Endothelial cell of umbilical vein (primary cell): Measurements from ENCODE around the gene DMTF1. TPM values are rescaled to one million over a fixed set of nuclear protein-coding genes. Genes with fewer than 3 reads are reported as not detected.

Experiments
- BruUV-seq: library from RNA; stranded (reverse); fragments of 400-500 nt; replicated peaks from 2 replicates; lab custom pipeline; 2021; lab: Mats Ljungman, UMichigan
- CTCF ChIA-PET: fragments of 300-600, 350-600 bp; sonication (Branson Sonifier 250); formaldehyde crosslinking; loops from one replicate; lab custom pipeline; 2021; ENCODE audit warnings: antibody characterized with exemption, inconsistent platforms; lab: Charles Lee
- POLR2A ChIA-PET: fragments of 300-600, 350-600 bp; sonication (Branson Sonifier 250); formaldehyde crosslinking; loops from one replicate; lab custom pipeline; 2021; ENCODE audit warnings: antibody characterized with exemption, inconsistent platforms; lab: Charles Lee
- DNase-seq: peaks from one replicate; pipeline ENCODE4 v3.0.0-alpha.2; 2011; ENCODE audit warnings: low read depth, low spot score
- FAIRE-seq: peaks from 2 replicates; lab custom pipeline; 2011; peaks lifted over from hg19 to GRCh38; lab: Jason Lieb, UNC
- H2AFZ ChIP-seq: 2 replicates; pipeline ENCODE4 v1.6.0; 2012; ENCODE audit warnings: low read depth, low read length, control low read depth, inconsistent platforms
- H3K27ac ChIP-seq: 2 replicates; pipeline ENCODE4 v1.5.1; 2011; ENCODE audit warnings: low read depth, mild to moderate bottlenecking, control low read depth, low read length, moderate library complexity; ENCODE audit not compliant: insufficient read depth
- H3K27me3 ChIP-seq, 2 experiments: 2 replicates each; pipeline versions ENCODE4 v1.6.0 to v1.6.1; 2011; ENCODE audit warnings: low read length in 2 of 2, mixed read lengths in 1 of 2; ENCODE audit not compliant: control insufficient read depth in 2 of 2, insufficient read depth in 2 of 2
- H3K36me3 ChIP-seq, 2 experiments: 2 replicates in 1 of 2; 3 replicates in 1 of 2; pipeline ENCODE4 v1.5.1; 2011; ENCODE audit warnings: low read length in 2 of 2, mild to moderate bottlenecking in 1 of 2, moderate library complexity in 1 of 2; ENCODE audit not compliant: control insufficient read depth in 2 of 2, insufficient read depth in 2 of 2; ENCODE audit errors: extremely low read depth in 1 of 2
- H3K4me1 ChIP-seq: 3 replicates; pipeline ENCODE4 v1.5.1; 2011; ENCODE audit warnings: mild to moderate bottlenecking, low read length; ENCODE audit not compliant: control insufficient read depth, insufficient read depth; ENCODE audit errors: extremely low read depth
- H3K4me2 ChIP-seq: 2 replicates; pipeline ENCODE4 v1.6.1; 2011; ENCODE audit warnings: low read length, control low read depth, mixed read lengths; ENCODE audit not compliant: insufficient read depth
- H3K4me3 ChIP-seq, 3 experiments: fragments of 200-600 bp in 1 of 3; sonication (generic), shearing (Covaris generic) in 1 of 3; replicated peaks in 1 of 3; 2 replicates each; pipeline ENCODE4 v1.5.1; 2011 to 2016; ENCODE audit warnings: control low read depth in 3 of 3, low read length in 3 of 3, mild to moderate bottlenecking in 2 of 3, inconsistent platforms in 1 of 3, low read depth in 1 of 3, moderate library complexity in 1 of 3; ENCODE audit not compliant: insufficient read depth in 1 of 3
- H3K79me2 ChIP-seq: 2 replicates; pipeline ENCODE4 v1.6.0; 2012; ENCODE audit warnings: low read length, inconsistent platforms; ENCODE audit not compliant: control insufficient read depth, insufficient read depth
- H3K9ac ChIP-seq: replicated peaks from 2 replicates; pipeline ENCODE3; 2011; ENCODE audit warnings: low read length, control low read depth; ENCODE audit not compliant: insufficient read depth; ENCODE audit errors: extremely low read depth
- H3K9me1 ChIP-seq: replicated peaks from 3 replicates; pipeline ENCODE4 v1.6.0; 2011; ENCODE audit warnings: mild to moderate bottlenecking, low read length; ENCODE audit not compliant: control insufficient read depth, insufficient read depth; ENCODE audit errors: extremely low read depth
- H3K9me3 ChIP-seq: replicated peaks from 2 replicates; pipeline ENCODE4 v1.5.1; 2012; ENCODE audit warnings: low read length, inconsistent platforms; ENCODE audit not compliant: control insufficient read depth, insufficient read depth
- H4K20me1 ChIP-seq: replicated peaks from 2 replicates; pipeline ENCODE3; 2011; ENCODE audit warnings: mild to moderate bottlenecking, low read length; ENCODE audit not compliant: control insufficient read depth, insufficient read depth; ENCODE audit errors: extremely low read depth
- CTCF ChIP-seq, 2 donors: IDR thresholded peaks; 1 replicate in 1 of 2; 2 replicates in 1 of 2; pipeline ENCODE4 v1.5.1; 2011; ENCODE audit warnings: low read length in 2 of 2, mild to moderate bottlenecking in 2 of 2, moderate library complexity in 2 of 2, control low read depth in 1 of 2, inconsistent platforms in 1 of 2, low read depth in 1 of 2; ENCODE audit not compliant: insufficient read depth in 1 of 2; ENCODE audit errors: extremely low read depth in 1 of 2
- EZH2 ChIP-seq: IDR thresholded peaks from 2 replicates; pipeline ENCODE4 v1.6.1; 2012; ENCODE audit warnings: borderline replicate concordance, low read depth, mild to moderate bottlenecking, moderate library complexity, low read length, inconsistent platforms; ENCODE audit not compliant: severe bottlenecking
- FOS ChIP-seq: IDR thresholded peaks from 2 replicates; pipeline ENCODE4 v1.6.1; 2011; ENCODE audit warnings: mild to moderate bottlenecking, low read length, moderate library complexity, borderline replicate concordance; ENCODE audit not compliant: insufficient read depth
- GATA2 ChIP-seq: IDR thresholded peaks from 2 replicates; pipeline ENCODE4 v1.7.0; 2011; ENCODE audit warnings: low read depth, mild to moderate bottlenecking, moderate library complexity, mixed read lengths, low read length; ENCODE audit not compliant: insufficient read length, insufficient read depth
- JUN ChIP-seq: IDR thresholded peaks from 2 replicates; pipeline ENCODE4 v1.6.1; 2011; ENCODE audit warnings: borderline replicate concordance, low read depth; ENCODE audit not compliant: insufficient read length, insufficient read depth
- MYC ChIP-seq: IDR thresholded peaks from one replicate; pipeline ENCODE4 v1.6.1; 2011; ENCODE audit warnings: mild to moderate bottlenecking, low read depth, low read length
- POLR2A ChIP-seq: IDR thresholded peaks from 2 replicates; pipeline ENCODE4 v1.6.1; 2012; ENCODE audit warnings: low read depth, mild to moderate bottlenecking, control low read depth, low read length
- POLR2AphosphoS5 ChIP-seq: IDR thresholded peaks from 2 replicates; pipeline ENCODE4 v1.6.1; 2012; ENCODE audit warnings: low read depth, mild to moderate bottlenecking, control low read depth, low read length, moderate library complexity; ENCODE audit not compliant: insufficient read depth
- dilution Hi-C: fragments of 300-500 bp; cut with MboI; formaldehyde crosslinking; loops from one replicate; pipeline ENCODE4 v1.15.0; 2019; ENCODE audit warnings: low sequenced_read_pairs; ENCODE audit not compliant: extremely low pct_ligation_motif_present
- intact Hi-C: fragments of 100-400 bp; cut with micrococcal nuclease; formaldehyde crosslinking; loops from one replicate; pipeline ENCODE4 v1.10.0; 2022
- polyA plus RNA-seq, 4 experiments: library from polyadenylated mRNA; depleted of rRNA in 3 of 4; stranded (reverse) in 3 of 4; unstranded in 1 of 4; fragments of >200 nt; gene quantifications; 2 replicates each; pipeline versions ENCODE4 v1.2.1 to v1.2.3, GENCODE V29; 2011 to 2012; ENCODE audit warnings: missing spikeins in 1 of 4
- total RNA-seq: library from RNA; stranded (reverse); gene quantifications from 2 replicates; pipeline ENCODE4 v1.2.3, GENCODE V29; 2021
- TF ChIP-seq, protein P1 (sequence below): IDR thresholded peaks from 2 replicates; pipeline ENCODE4 v1.6.1; 2011; ENCODE audit not compliant: insufficient read depth, insufficient read length

The DMTF1 gene
- total and polyA plus RNA-seq, 2 donors (not counting 3 experiments of a cell fraction or from before 2014, with no cell fraction given) = 78.5 to 100.0 TPM

DNA sequence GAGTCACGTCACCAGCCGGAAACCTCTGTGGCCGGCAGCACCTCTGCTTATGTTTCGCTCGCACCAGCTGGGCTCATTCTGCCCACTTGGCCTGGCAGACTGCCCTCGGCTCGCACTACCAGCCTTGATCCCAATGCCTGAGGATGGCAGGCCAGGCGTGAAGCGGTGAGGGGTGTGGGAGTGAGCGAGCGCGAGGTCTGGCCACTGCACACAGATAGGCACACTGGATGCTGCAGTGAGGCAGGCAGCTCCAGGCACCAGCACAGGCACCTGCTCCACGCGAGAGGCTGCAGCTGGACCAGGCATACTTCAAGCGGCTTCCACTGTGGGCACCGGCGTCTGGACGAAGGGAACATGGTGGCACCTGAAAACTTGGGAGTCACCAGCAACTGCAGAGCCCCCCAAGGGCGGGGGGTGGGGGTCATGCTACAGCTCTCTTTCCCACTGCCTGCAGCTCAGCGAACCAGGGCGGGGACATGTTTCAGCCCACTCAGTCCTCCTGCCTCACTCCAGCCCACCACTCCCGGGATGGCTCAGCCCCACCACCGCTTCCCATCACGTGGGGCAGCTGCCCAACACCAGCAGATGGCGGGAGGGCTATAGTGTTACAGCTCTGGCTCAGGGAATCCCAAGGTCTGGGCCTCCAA lies 5.4 kb upstream of the DMTF1 start:
- TF ChIP-seq, protein P1, sequence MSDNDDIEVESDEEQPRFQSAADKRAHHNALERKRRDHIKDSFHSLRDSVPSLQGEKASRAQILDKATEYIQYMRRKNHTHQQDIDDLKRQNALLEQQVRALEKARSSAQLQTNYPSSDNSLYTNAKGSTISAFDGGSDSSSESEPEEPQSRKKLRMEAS = no peak
- TF ChIP-seq EZH2 = no peak
- TF ChIP-seq GATA2 = no peak
- TF ChIP-seq FOS = no peak
- no peak for TF ChIP-seq CTCF (IDR thresholded peaks at IDR 0.05; ENCODE audit: extremely low read depth in 1 of 2, insufficient read depth in 1 of 2, low read depth in 1 of 2, low read length in 2 of 2)
- no peak for TF ChIP-seq POLR2A
- TF ChIP-seq POLR2AphosphoS5 = no peak
- no peak for TF ChIP-seq JUN
- TF ChIP-seq MYC = no peak
- Histone ChIP-seq H3K4me1 (peaks cover 8% of the 10 kb centered on the region), H3K36me3 (no peaks in the 10 kb centered on the region), H4K20me1 (no peaks in the 10 kb centered on the region), H3K9me1 (no peaks in the 10 kb centered on the region), H3K4me2 (no peak overlapping the region), H2AFZ (no peak overlapping the region), H3K79me2 (no peaks in the 10 kb centered on the region), H3K9me3 (no peaks in the 10 kb centered on the region), H3K27ac (no peak overlapping the region), H3K4me3 (no peak overlapping the region), H3K9ac (no peak overlapping the region), H3K27me3 (no peaks in the 10 kb centered on the region)
- DNase-seq = no peak
- ChIA-PET CTCF (interaction anchor here (0.6 to 12.0 kb wide), 7 partner anchors 18 to 241 kb away, joined by 3 to 343 read pairs (median 16); partner anchors contain the start of gene ELAPOR2), POLR2A (no interaction called here)
- intact Hi-C loops (no loop called here), dilution Hi-C loops (no loop called here)
- no TSS peak for BruUV-seq
- FAIRE-seq = no peak
